PC-3 (cell line): Measurements from ENCODE around the gene PATL1. TPM values are rescaled to one million over a fixed set of nuclear protein-coding genes. Genes with fewer than 3 reads are reported as not detected.
A peak's percentile ranks its signal among the peaks of the same experiment; 100 is the strongest.

Source experiments
- ATAC-seq: fragments of 200-7000 bp; cut with Tn5 transposase; 2 replicates; pipeline ENCODE4 v1.9.1; 2020; ENCODE audit warnings: mild to moderate bottlenecking, moderate library complexity
- BruUV-seq: library from RNA; stranded (reverse); fragments of 400-500 nt; replicated peaks from 2 replicates; lab custom pipeline; 2021; lab: Mats Ljungman, UMichigan
- CTCF ChIA-PET: fragments of 300-600 bp; sonication (Branson Sonifier 250); formaldehyde crosslinking; loops from one replicate; lab custom pipeline; 2022; ENCODE audit warnings: antibody characterized with exemption; lab: Charles Lee
- POLR2A ChIA-PET: fragments of 300-600 bp; sonication (Branson Sonifier 250); formaldehyde crosslinking; loops from one replicate; lab custom pipeline; 2022; ENCODE audit warnings: antibody characterized with exemption; ENCODE audit not compliant: unreplicated experiment; lab: Charles Lee
- DNase-seq: peaks from one replicate; pipeline ENCODE4 v3.0.0-alpha.2; 2015
- H2AFZ ChIP-seq: fragments of 300-600 bp; sonication (generic); 2 replicates; pipeline ENCODE4 v1.6.0; 2016; ENCODE audit warnings: antibody characterized with exemption, low read length
- H3F3A ChIP-seq: fragments of 300-600 bp; sonication (generic); one replicate; pipeline ENCODE4 v1.6.0; 2017; ENCODE audit warnings: antibody characterized with exemption, low read length, control low read depth, mild to moderate bottlenecking; ENCODE audit not compliant: unreplicated experiment
- H3K27ac ChIP-seq: fragments of 300-600 bp; sonication (generic); 2 replicates; pipeline ENCODE4 v1.5.1; 2016; ENCODE audit warnings: mild to moderate bottlenecking, low read length
- H3K27me3 ChIP-seq: fragments of 300-600 bp; sonication (generic); 2 replicates; pipeline ENCODE4 v1.6.1; 2016; ENCODE audit warnings: low read length, mixed read lengths
- H3K36me3 ChIP-seq: fragments of 300-600 bp; sonication (generic); 2 replicates; pipeline ENCODE4 v1.6.1; 2016; ENCODE audit warnings: low read depth, mixed run types, low read length, mixed read lengths
- H3K4me1 ChIP-seq: fragments of 300-600 bp; sonication (generic); 2 replicates; pipeline ENCODE4 v1.5.1; 2016; ENCODE audit warnings: low read length; ENCODE audit not compliant: insufficient read depth
- H3K4me2 ChIP-seq: fragments of 300-600 bp; sonication (generic); 2 replicates; pipeline ENCODE4 v1.6.0; 2016; ENCODE audit warnings: low read length
- H3K4me3 ChIP-seq: fragments of 300-600 bp; sonication (generic); 2 replicates; pipeline ENCODE4 v1.5.1; 2016; ENCODE audit warnings: mild to moderate bottlenecking, low read length, mixed read lengths
- H3K79me2 ChIP-seq: fragments of 300-600 bp; sonication (generic); 2 replicates; pipeline ENCODE4 v1.6.1; 2017; ENCODE audit warnings: low read length, mixed read lengths
- H3K9ac ChIP-seq: fragments of 300-600 bp; sonication (generic); 2 replicates; pipeline ENCODE4 v1.6.0; 2016; ENCODE audit warnings: mild to moderate bottlenecking, low read length
- H3K9me2 ChIP-seq: fragments of 300-600 bp; sonication (generic); replicated peaks from 2 replicates; pipeline ENCODE4 v1.6.1; 2016; ENCODE audit warnings: mixed run types, low read length, mixed read lengths
- H3K9me3 ChIP-seq: fragments of 300-600 bp; sonication (generic); 2 replicates; pipeline ENCODE4 v1.6.1; 2016; ENCODE audit warnings: low read length, mixed read lengths
- H4K20me1 ChIP-seq: fragments of 300-600 bp; sonication (generic); 2 replicates; pipeline ENCODE4 v1.6.1; 2016; ENCODE audit warnings: low read length, mixed read lengths
- CTCF ChIP-seq: fragments of 300-600 bp; sonication (generic); conservative IDR thresholded peaks from 2 replicates; pipeline ENCODE4 v1.5.1; 2017; ENCODE audit warnings: antibody characterized with exemption, low read depth, mild to moderate bottlenecking, low read length
- EZH2 ChIP-seq: fragments of 300-600 bp; sonication (generic); IDR thresholded peaks from one replicate; pipeline ENCODE4 v1.6.1; 2017; ENCODE audit warnings: antibody characterized with exemption, mild to moderate bottlenecking, low read length; ENCODE audit not compliant: unreplicated experiment
- EZH2phosphoT487 ChIP-seq: fragments of 300-600 bp; sonication (generic); IDR thresholded peaks from 2 replicates; pipeline ENCODE4 v1.6.1; 2018; ENCODE audit warnings: mild to moderate bottlenecking, antibody characterized with exemption, low read length, borderline replicate concordance
- intact Hi-C: fragments of 100-400 bp; cut with micrococcal nuclease; formaldehyde crosslinking; loops from 2 replicates; pipeline ENCODE4 v1.9.0; 2023
- total RNA-seq: library from RNA; depleted of rRNA; stranded (reverse); fragments of >200 nt; gene quantifications from 2 replicates; pipeline ENCODE4 v1.2.3, GENCODE V29; 2014

PATL1 gene
- total RNA-seq, 1 experiment from 2014 or later, result 18.1 TPM

DNA sequence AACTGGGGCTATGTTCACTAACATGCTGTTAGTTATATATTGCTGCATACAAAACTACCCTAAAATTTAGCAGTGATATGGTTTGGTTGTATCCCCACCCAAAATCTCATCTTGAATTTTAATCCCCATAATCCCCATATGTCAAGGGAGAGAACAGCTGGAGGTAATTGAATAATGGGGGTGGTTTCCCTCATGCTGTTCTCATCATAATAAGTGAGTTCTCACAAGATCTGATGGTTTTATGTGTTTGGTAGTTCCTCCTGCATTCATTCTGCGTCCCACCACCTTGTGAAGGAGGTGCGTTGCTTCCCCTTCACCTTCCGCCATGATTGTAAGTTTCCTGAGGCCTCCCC is 10.0 kb upstream of the PATL1 start:
- no TSS peak for BruUV-seq

DNA sequence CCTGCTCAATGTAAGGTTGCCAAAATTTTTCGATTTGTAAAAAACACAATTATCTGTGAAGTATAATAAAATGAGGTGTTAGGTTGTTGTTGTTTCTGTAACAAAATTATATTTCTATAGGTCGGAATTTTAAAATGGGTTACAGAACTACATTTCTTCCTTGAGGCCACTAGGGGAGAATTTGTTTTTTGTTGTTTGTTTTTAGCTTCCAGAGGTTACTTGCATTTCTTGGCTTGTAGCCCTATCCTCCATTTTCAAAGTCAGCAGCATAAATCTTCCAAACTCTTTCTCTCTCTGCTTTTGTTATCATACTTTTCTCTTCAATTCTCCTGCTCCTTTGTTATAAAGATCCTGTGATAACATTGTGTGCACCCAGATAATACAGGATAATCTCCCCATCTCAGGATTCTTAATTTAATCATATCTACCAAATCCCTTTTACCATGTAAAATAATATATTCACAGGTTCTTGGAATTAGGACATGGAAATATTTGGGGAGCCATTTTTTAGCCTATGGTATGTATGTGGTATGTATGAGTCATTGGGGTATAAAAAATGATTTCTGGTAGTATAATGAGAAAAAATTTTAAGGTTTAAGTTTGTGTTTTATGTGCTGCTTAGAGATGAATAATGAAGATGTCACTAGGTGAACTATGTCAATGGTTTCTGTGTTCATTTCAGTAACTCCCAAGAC is 9.4 kb upstream of the PATL1 start:
- ChIA-PET POLR2A (no interaction called here), CTCF (no interaction called here)
- Histone ChIP-seq H3K4me3 (no peak overlapping the region), H3K9me2 (no peaks in the 10 kb centered on the region), H3K9me3 (no peaks in the 10 kb centered on the region), H3K79me2 (no peaks in the 10 kb centered on the region), H3K4me1 (no peaks in the 10 kb centered on the region), H3F3A (no peaks in the 10 kb centered on the region), H2AFZ (0 out of 2 replicates have a peak overlapping the region, but pooled peaks have one; percentile 14), H3K36me3 (no peaks in the 10 kb centered on the region), H4K20me1 (no peaks in the 10 kb centered on the region), H3K9ac (no peak overlapping the region), H3K4me2 (no peak overlapping the region), H3K27me3 (no peaks in the 10 kb centered on the region), H3K27ac (no peak overlapping the region)
- no peak for DNase-seq
- no TSS peak for BruUV-seq
- peak; percentile 25; the same call in 1 of the 2 replicates for ATAC-seq
- TF ChIP-seq EZH2phosphoT487 (no peak), EZH2 (no peak), CTCF (peak; percentile 35; the same call in 1 of the 2 replicates)
- intact Hi-C loops, result no loop called here

More for the DNA sequence above, 10.0 kb upstream of the PATL1 start:
- no peaks in the 10 kb centered on the region for H3K9me3 ChIP-seq
- H3K27me3 ChIP-seq, result no peaks in the 10 kb centered on the region
- no peaks in the 10 kb centered on the region for H3F3A ChIP-seq
- no peak for ATAC-seq
- H3K9me2 ChIP-seq, result no peaks in the 10 kb centered on the region
- H3K4me2 ChIP-seq, result no peak overlapping the region
- no peak overlapping the region for H2AFZ ChIP-seq
- H3K27ac ChIP-seq, result no peak overlapping the region
- ChIA-PET CTCF (no interaction called here), POLR2A (no interaction called here)
- intact Hi-C loops, result no loop called here
- no peaks in the 10 kb centered on the region for H3K36me3 ChIP-seq
- TF ChIP-seq EZH2phosphoT487, result no peak
- TF ChIP-seq CTCF, result no peak
- TF ChIP-seq EZH2, result no peak
- no peak overlapping the region for H3K4me3 ChIP-seq
- H3K4me1 ChIP-seq, result no peaks in the 10 kb centered on the region
- H4K20me1 ChIP-seq, result no peaks in the 10 kb centered on the region
- H3K79me2 ChIP-seq, result no peaks in the 10 kb centered on the region
- DNase-seq, result no peak
- no peak overlapping the region for H3K9ac ChIP-seq

DNA sequence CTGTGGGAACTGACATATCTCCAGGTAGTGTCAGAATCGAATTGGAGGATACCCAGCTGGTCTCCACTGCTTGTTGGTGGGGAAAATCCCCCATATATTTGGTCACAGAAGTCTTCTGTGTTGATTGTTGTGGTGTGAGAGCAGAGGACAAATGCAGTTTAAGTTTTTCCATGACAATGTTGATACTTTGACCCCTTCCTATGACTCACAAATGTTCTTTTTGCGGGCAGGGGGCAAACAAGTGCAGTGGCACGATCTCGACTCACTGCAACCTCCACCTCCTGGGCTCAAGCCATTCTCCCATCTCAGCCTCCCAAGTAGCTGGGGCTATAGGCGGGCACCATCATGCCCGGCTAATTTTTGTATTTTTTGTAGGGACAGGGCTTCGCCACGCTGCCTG is 7.4 kb upstream of the PATL1 start:
- no peaks in the 10 kb centered on the region for H4K20me1 ChIP-seq
- no peak overlapping the region for H2AFZ ChIP-seq
- POLR2A ChIA-PET, result interaction anchor here (0.6 kb wide), 1 partner anchor 277 kb away, joined by 3 read pairs; no protein-coding TSS in a partner anchor
- H3K79me2 ChIP-seq, result no peaks in the 10 kb centered on the region
- CTCF ChIA-PET, result interaction anchor here (0.7 kb wide), 1 partner anchor 744 kb away, joined by 11 read pairs; no protein-coding TSS in a partner anchor
- H3K36me3 ChIP-seq, result no peaks in the 10 kb centered on the region
- TF ChIP-seq EZH2, result no peak
- TF ChIP-seq EZH2phosphoT487, result no peak
- TF ChIP-seq CTCF, result no peak
- no peaks in the 10 kb centered on the region for H3F3A ChIP-seq
- H3K27ac ChIP-seq, result no peak overlapping the region
- no peaks in the 10 kb centered on the region for H3K9me3 ChIP-seq
- intact Hi-C loops, result no loop called here
- no peaks in the 10 kb centered on the region for H3K4me1 ChIP-seq
- no peaks in the 10 kb centered on the region for H3K27me3 ChIP-seq
- BruUV-seq, result no TSS peak
- H3K4me3 ChIP-seq, result no peak overlapping the region
- no peak for ATAC-seq
- H3K9me2 ChIP-seq, result no peaks in the 10 kb centered on the region
- no peak for DNase-seq
- no peak overlapping the region for H3K4me2 ChIP-seq
- no peak overlapping the region for H3K9ac ChIP-seq
